Mesothelial cell of epicardium (in vitro differentiated cells): Measurements from ENCODE around the gene RTN4. TPM values are rescaled to one million over a fixed set of nuclear protein-coding genes. Genes with fewer than 3 reads are reported as not detected.
A peak's percentile ranks its signal among the peaks of the same experiment; 100 is the strongest.

ENCODE experiments used
- DNase-seq, 2 experiments: peaks; one replicate each; pipeline ENCODE4 v3.0.0; 2021; ENCODE audit warnings: low spot score in 2 of 2; ENCODE audit not compliant: unreplicated experiment in 2 of 2
- H3K27ac Mint-ChIP-seq: 2 replicates; pipeline ENCODE4 v1.8.0; 2021; ENCODE audit warnings: mixed read lengths
- H3K27me3 Mint-ChIP-seq: 2 replicates; pipeline ENCODE4 v1.8.0; 2021; ENCODE audit warnings: low read depth, mixed read lengths
- H3K36me3 Mint-ChIP-seq: 2 replicates; pipeline ENCODE4 v1.8.0; 2021; ENCODE audit warnings: mixed read lengths
- H3K4me1 Mint-ChIP-seq: 2 replicates; pipeline ENCODE4 v1.8.0; 2021; ENCODE audit warnings: mixed read lengths
- H3K4me3 Mint-ChIP-seq: 2 replicates; pipeline ENCODE4 v1.8.0; 2021; ENCODE audit warnings: mild to moderate bottlenecking, moderate library complexity, mixed read lengths
- H3K9me3 Mint-ChIP-seq: 2 replicates; pipeline ENCODE4 v1.8.0; 2021; ENCODE audit warnings: mixed read lengths
- total RNA-seq: library from RNA; stranded (reverse); gene quantifications from 3 replicates; pipeline ENCODE4 v1.2.1, GENCODE V29; 2021
- TF ChIP-seq, protein P1 (sequence below): fragments of 200-600 bp; sonication (generic); IDR thresholded peaks from one replicate; pipeline ENCODE4 v1.5.0; 2021; ENCODE audit warnings: antibody characterized with exemption; ENCODE audit not compliant: unreplicated experiment

The RTN4 gene
- total RNA-seq, 1 donor from 2014 or later, result 178 TPM

DNA sequence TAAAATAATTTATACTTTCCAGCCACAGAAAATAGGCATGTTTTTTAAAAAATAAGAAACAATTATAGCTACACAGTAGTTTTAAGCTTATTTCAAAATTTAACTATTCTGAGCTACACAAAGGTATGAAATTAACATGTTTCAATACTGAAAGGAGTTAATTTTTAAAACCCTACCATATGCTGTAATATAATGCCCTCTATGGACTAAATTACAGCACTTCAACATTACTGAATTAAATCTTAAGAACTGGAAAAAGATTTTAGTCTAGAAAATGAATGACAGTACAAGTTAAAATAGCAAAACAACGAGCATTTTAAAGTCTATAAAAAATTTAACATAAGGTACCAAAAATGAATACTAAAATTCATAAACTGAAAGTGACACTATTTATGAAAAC, 36.3 kb downstream of the RTN4 start:
- no peak for DNase-seq
- peak overlapping the region; percentile 90 for H3K27ac Mint-ChIP-seq
- H3K4me1 Mint-ChIP-seq, result peaks cover 49% of the 10 kb centered on the region
- no peaks in the 10 kb centered on the region for H3K27me3 Mint-ChIP-seq
- TF ChIP-seq, protein P1, sequence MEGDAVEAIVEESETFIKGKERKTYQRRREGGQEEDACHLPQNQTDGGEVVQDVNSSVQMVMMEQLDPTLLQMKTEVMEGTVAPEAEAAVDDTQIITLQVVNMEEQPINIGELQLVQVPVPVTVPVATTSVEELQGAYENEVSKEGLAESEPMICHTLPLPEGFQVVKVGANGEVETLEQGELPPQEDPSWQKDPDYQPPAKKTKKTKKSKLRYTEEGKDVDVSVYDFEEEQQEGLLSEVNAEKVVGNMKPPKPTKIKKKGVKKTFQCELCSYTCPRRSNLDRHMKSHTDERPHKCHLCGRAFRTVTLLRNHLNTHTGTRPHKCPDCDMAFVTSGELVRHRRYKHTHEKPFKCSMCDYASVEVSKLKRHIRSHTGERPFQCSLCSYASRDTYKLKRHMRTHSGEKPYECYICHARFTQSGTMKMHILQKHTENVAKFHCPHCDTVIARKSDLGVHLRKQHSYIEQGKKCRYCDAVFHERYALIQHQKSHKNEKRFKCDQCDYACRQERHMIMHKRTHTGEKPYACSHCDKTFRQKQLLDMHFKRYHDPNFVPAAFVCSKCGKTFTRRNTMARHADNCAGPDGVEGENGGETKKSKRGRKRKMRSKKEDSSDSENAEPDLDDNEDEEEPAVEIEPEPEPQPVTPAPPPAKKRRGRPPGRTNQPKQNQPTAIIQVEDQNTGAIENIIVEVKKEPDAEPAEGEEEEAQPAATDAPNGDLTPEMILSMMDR, result no peak
- H3K9me3 Mint-ChIP-seq, result peaks cover 8% of the 10 kb centered on the region
- peaks cover 16% of the 10 kb centered on the region for H3K36me3 Mint-ChIP-seq
- no peak overlapping the region for H3K4me3 Mint-ChIP-seq

DNA sequence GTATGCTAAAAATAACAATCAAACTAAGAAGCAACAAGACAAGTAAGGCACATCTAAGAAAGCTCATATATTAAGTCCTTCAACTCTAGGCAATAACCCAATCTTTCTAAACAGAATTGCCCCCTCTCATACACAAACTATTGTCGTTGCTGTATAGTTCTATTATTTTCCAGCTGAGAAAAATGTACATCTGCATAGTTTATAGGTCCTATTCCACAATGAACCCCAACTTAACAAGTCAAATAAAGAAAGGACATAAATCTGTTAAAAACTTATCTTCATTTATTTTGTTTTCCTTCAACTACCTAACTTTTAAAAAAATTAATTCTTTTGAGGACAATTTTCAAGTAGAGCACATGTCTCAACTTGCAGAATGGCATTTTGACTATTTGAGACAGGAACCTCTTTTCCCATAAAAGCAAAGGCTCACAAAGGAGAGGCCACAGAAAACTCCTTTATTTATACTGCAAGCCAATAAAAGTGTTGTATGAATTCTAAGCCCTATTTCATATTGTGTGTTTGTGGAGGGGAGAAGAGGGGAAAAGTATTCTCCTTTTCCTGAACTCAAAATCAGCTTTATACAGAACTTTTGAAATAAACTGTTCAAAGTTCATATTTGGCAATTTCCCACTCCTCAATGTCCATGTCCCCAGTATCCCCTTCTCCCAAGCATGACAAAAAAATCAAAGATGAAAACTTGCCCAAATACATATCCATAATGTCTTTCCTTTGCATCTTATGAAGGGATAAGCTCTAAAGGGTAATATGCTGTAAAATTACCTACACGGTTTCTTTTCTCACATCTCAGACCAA, 37.4 kb downstream of the RTN4 start:
- TF ChIP-seq, protein P1, result no peak
- Mint-ChIP-seq H3K4me1 (peaks cover 57% of the 10 kb centered on the region), H3K36me3 (peaks cover 8% of the 10 kb centered on the region), H3K9me3 (peaks cover 7% of the 10 kb centered on the region), H3K4me3 (peak overlapping the region; percentile 20), H3K27me3 (no peaks in the 10 kb centered on the region), H3K27ac (peak overlapping the region; percentile 90)
- DNase-seq, result no peak

DNA sequence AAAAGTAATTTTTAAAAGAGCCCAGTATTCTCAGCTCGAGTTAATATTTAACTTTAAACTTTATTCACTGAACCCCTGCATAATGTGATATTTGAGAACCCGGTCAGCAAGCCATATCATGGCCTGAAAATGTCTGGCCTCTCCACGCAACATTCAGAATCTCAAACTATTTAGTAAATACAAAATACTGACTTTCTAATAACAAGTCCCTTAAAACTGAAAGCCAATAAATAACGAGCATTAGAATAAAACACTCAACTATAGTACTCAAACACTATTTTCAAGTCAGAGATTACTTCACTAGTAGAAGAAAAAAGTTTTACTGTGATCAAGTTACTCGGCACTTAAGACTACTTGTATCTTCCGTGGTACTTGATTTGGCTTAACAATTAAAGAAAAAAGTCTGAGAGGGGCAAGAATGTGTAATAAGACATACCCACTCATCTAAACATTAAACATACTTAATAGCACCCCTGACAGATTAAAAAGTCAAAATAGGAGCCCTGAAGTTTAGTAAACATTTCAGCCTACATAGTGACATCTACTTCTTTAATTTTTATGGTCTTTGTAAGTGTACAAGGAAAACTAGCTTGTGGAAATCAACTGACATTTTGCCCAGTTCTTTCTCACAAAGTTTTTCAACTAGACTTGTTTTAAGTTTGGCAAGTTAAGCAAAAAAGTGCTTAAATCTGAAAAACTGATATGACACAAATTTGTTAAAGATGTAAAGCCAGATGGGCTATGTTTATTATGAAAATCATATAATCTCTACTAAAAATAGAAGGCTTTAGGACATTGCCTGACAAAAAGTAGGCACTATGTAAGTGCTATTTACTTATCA, 38.2 kb downstream of the RTN4 start:
- no peak for DNase-seq
- peak overlapping the region; percentile 90 for H3K27ac Mint-ChIP-seq
- TF ChIP-seq, protein P1, result no peak
- no peak overlapping the region for H3K4me3 Mint-ChIP-seq
- no peaks in the 10 kb centered on the region for H3K27me3 Mint-ChIP-seq
- peaks cover 7% of the 10 kb centered on the region for H3K9me3 Mint-ChIP-seq
- H3K36me3 Mint-ChIP-seq, result peaks cover 8% of the 10 kb centered on the region
- peaks cover 65% of the 10 kb centered on the region for H3K4me1 Mint-ChIP-seq

DNA sequence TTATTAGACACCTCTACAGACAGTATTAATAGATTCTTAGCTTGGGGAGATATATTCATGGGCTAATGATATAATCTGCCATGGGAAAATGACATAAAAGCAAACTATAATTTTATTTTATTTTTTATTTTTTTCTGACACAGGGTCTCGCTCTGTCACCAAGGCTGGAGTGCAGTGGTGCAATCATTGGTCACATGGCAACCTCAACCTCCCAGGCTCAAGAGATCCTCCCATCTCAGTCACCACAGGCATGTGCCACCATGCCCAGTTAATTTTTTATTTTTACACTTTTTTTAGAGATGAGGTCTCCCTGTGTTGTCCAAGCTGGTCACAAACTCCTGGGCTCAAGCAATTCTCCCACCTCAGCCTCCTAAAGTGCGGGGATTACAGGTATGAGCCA, 39.3 kb downstream of the RTN4 start:
- H3K4me3 Mint-ChIP-seq, result no peak overlapping the region

DNA sequence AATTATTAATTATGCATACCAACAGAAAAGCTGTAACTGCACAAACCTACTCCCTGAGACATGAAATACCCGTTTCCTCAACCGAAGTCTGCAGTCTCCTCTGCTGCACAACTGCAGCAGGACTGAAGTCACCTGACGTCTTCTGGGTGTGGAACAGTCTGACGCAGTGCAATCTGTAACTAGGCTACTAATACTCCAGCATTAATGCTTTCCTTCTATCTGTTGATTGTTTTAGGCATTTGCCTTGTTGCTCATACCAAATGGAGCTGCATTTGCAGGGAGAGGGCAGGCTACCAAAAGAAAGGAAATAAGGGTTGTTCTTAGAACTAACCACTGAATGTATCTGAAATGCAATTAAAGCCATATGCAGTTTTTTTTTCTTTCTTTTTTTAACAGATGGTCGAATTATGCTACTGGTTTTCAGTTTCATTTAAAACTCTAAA, 40.1 kb downstream of the RTN4 start:
- Mint-ChIP-seq H3K4me1 (peaks cover 77% of the 10 kb centered on the region), H3K4me3 (peak overlapping the region; percentile 52), H3K36me3 (peaks cover 2% of the 10 kb centered on the region), H3K9me3 (peaks cover 3% of the 10 kb centered on the region), H3K27me3 (no peaks in the 10 kb centered on the region), H3K27ac (peak overlapping the region; percentile 73)
- TF ChIP-seq, protein P1, result no peak
- no peak for DNase-seq

More for the DNA sequence above, 39.3 kb downstream of the RTN4 start:
- H3K27ac Mint-ChIP-seq, result peak overlapping the region; percentile 88
- H3K4me1 Mint-ChIP-seq, result peaks cover 77% of the 10 kb centered on the region
- H3K9me3 Mint-ChIP-seq, result peaks cover 7% of the 10 kb centered on the region
- no peaks in the 10 kb centered on the region for H3K27me3 Mint-ChIP-seq
- H3K36me3 Mint-ChIP-seq, result peaks cover 5% of the 10 kb centered on the region
- no peak for DNase-seq
- TF ChIP-seq, protein P1, result no peak
